Measurements from ENCODE around the gene SORCS2. TPM values are rescaled to one million over a fixed set of nuclear protein-coding genes. Genes with fewer than 3 reads are reported as not detected.

Gene SORCS2
- polyA plus RNA-seq, 1 donor from 2014 or later, result 1.0 TPM

- Histone ChIP-seq H3F3A (ENCODE audit: insufficient read depth, low read length, poor library complexity, severe bottlenecking) (no peaks in the 10 kb centered on the region), H3K36me3 (ENCODE audit: insufficient read depth, low read length) (no peaks in the 10 kb centered on the region), H3K4me2 (ENCODE audit: low read length) (no peak overlapping the region), H3K9me3 (ENCODE audit: low read length) (no peaks in the 10 kb centered on the region), H3K4me3 (ENCODE audit: low read length) (no peak overlapping the region), H4K20me1 (ENCODE audit: insufficient read depth) (no peaks in the 10 kb centered on the region), H3K27ac (ENCODE audit: low read length) (no peak overlapping the region), H3K9ac (ENCODE audit: low read length) (no peak overlapping the region), H3K79me2 (replicated peaks; ENCODE audit: insufficient read depth, low read length) (no peaks in the 10 kb centered on the region), H2AFZ (ENCODE audit: low read depth, low read length) (no peak overlapping the region), H3K27me3 (ENCODE audit: insufficient read depth, low read depth, low read length) (no peaks in the 10 kb centered on the region), H3K9me2 (ENCODE audit: insufficient read depth, low read length) (no peaks in the 10 kb centered on the region)
- TF ChIP-seq TAF1 (IDR thresholded peaks at IDR 0.05; ENCODE audit: low read depth), result no peak
- TF ChIP-seq SMC3 (conservative IDR thresholded peaks at IDR 0.05; ENCODE audit: poor library complexity), result no peak
Measured at GRCh38 chr4:7569810-7570783, 377.8 kb downstream of the SORCS2 start.

GRCh38 chr4:7571001-7571400 lies 378.7 kb downstream of the SORCS2 start:
- H3K4me3 ChIP-seq (ENCODE audit: low read length), result no peak overlapping the region
- no peaks in the 10 kb centered on the region for H3F3A ChIP-seq (ENCODE audit: insufficient read depth, low read length, poor library complexity, severe bottlenecking)
- no peak overlapping the region for H3K9ac ChIP-seq (ENCODE audit: low read length)
- no peaks in the 10 kb centered on the region for H3K9me2 ChIP-seq (ENCODE audit: insufficient read depth, low read length)
- no peak overlapping the region for H2AFZ ChIP-seq (ENCODE audit: low read depth, low read length)
- H3K27me3 ChIP-seq (ENCODE audit: insufficient read depth, low read depth, low read length), result no peaks in the 10 kb centered on the region
- no peak overlapping the region for H3K4me2 ChIP-seq (ENCODE audit: low read length)
- TF ChIP-seq TAF1 (IDR thresholded peaks at IDR 0.05; ENCODE audit: low read depth), result no peak
- TF ChIP-seq CTCF (IDR thresholded peaks at IDR 0.05; ENCODE audit: poor library complexity, severe bottlenecking), result no peak
- no peak for TF ChIP-seq EP300 (conservative IDR thresholded peaks at IDR 0.05; ENCODE audit: poor library complexity, severe bottlenecking)
- no peak for TF ChIP-seq SMC3 (conservative IDR thresholded peaks at IDR 0.05; ENCODE audit: poor library complexity)
- TF ChIP-seq RAD21 (conservative IDR thresholded peaks at IDR 0.05), result no peak
- no peak for TF ChIP-seq REST (IDR thresholded peaks at IDR 0.05; ENCODE audit: borderline replicate concordance)
- TF ChIP-seq POLR2AphosphoS5 (IDR thresholded peaks at IDR 0.05), result no peak
- TF ChIP-seq EZH2 (IDR thresholded peaks at IDR 0.05; ENCODE audit: borderline replicate concordance, insufficient read depth, low read length, poor library complexity, severe bottlenecking), result no peak
- peaks cover 1% of the 10 kb centered on the region for H3K9me3 ChIP-seq (ENCODE audit: low read length)
- H4K20me1 ChIP-seq (ENCODE audit: insufficient read depth), result no peaks in the 10 kb centered on the region
- no peak overlapping the region for H3K27ac ChIP-seq (ENCODE audit: low read length)
- no peaks in the 10 kb centered on the region for H3K36me3 ChIP-seq (ENCODE audit: insufficient read depth, low read length)
- H3K79me2 ChIP-seq (replicated peaks; ENCODE audit: insufficient read depth, low read length), result no peaks in the 10 kb centered on the region

Measured in neural cell (in vitro differentiated cells).